B cell (primary cell): ENCODE results near the gene MYMK. TPM values are rescaled to one million over a fixed set of nuclear protein-coding genes. Genes with fewer than 3 reads are reported as not detected.

Source experiments
- ATAC-seq: fragments of 200-7000 bp; cut with Tn5 transposase; one replicate; pipeline ENCODE4 v1.10.0; 2021; ENCODE audit warnings: low read depth, mild to moderate bottlenecking, moderate number of reproducible peaks, moderate library complexity
- CTCF ChIA-PET: fragments of 350-600 bp; sonication (Branson Sonifier 250); formaldehyde crosslinking; loops from one replicate; lab custom pipeline; 2021; ENCODE audit warnings: antibody characterized with exemption, inconsistent platforms; lab: Charles Lee
- POLR2A ChIA-PET: fragments of 350-600 bp; sonication (Branson Sonifier 250); formaldehyde crosslinking; loops from one replicate; lab custom pipeline; 2021; ENCODE audit warnings: antibody characterized with exemption; lab: Charles Lee
- DNase-seq: peaks from one replicate; pipeline ENCODE4 v3.0.0; 2013
- H2AFZ ChIP-seq: 2 replicates; pipeline ENCODE4 v1.6.1; 2012; ENCODE audit warnings: mild to moderate bottlenecking, low read depth, low read length; ENCODE audit not compliant: insufficient read depth, poor library complexity, severe bottlenecking
- H3K27ac ChIP-seq, 2 donors: 1 replicate in 1 of 2; 2 replicates in 1 of 2; pipeline ENCODE4 v1.5.1; 2012 to 2013; ENCODE audit warnings: low read length in 2 of 2, mild to moderate bottlenecking in 2 of 2, moderate library complexity in 1 of 2
- H3K27me3 ChIP-seq, 4 experiments: fragments of 200-600 bp in 1 of 4; sonication (generic) in 1 of 4; replicated peaks in 1 of 4; 1 replicate in 2 of 4; 2 replicates in 2 of 4; pipeline versions ENCODE4 v1.6.1 to v1.7.0; 2013 to 2016; ENCODE audit warnings: low read length in 3 of 4, mild to moderate bottlenecking in 2 of 4, mixed read lengths in 1 of 4, moderate library complexity in 1 of 4; ENCODE audit not compliant: insufficient read depth in 4 of 4, control insufficient read depth in 3 of 4; ENCODE audit errors: control extremely low read depth in 1 of 4
- H3K36me3 ChIP-seq, 2 experiments: replicated peaks in 1 of 2; 1 replicate in 1 of 2; 2 replicates in 1 of 2; pipeline versions ENCODE4 v1.6.1 to v1.7.1; 2013; ENCODE audit warnings: low read length in 1 of 2; ENCODE audit not compliant: insufficient read depth in 2 of 2, control insufficient read depth in 1 of 2; ENCODE audit errors: control extremely low read depth in 1 of 2, extremely low read depth in 1 of 2
- H3K4me1 ChIP-seq, 2 donors: fragments of 200-600 bp in 1 of 2; sonication (generic) in 1 of 2; 1 replicate in 1 of 2; 2 replicates in 1 of 2; pipeline versions ENCODE4 v1.5.1 to v1.6.1; 2013 to 2017; ENCODE audit warnings: low read length in 2 of 2; ENCODE audit not compliant: control insufficient read depth in 2 of 2, insufficient read depth in 2 of 2
- H3K4me2 ChIP-seq: replicated peaks from 2 replicates; pipeline ENCODE3; 2012; ENCODE audit warnings: mild to moderate bottlenecking, low read depth, low read length; ENCODE audit not compliant: poor library complexity, severe bottlenecking
- H3K4me3 ChIP-seq, 5 experiments: fragments of 200-600 bp in 1 of 5; sonication (generic) in 1 of 5; 1 replicate in 3 of 5; 2 replicates in 2 of 5; pipeline versions ENCODE4 v1.5.1 to v1.7.0; 2011 to 2016; ENCODE audit warnings: low read length in 4 of 5, mild to moderate bottlenecking in 4 of 5, low read depth in 2 of 5, control low read depth in 1 of 5, moderate library complexity in 1 of 5; ENCODE audit not compliant: insufficient read depth in 1 of 5; ENCODE audit errors: control extremely low read depth in 1 of 5, extremely low read depth in 1 of 5
- H3K79me2 ChIP-seq: fragments of 200-600 bp; sonication (generic); one replicate; pipeline ENCODE4 v1.6.0; 2016; ENCODE audit warnings: low read length; ENCODE audit not compliant: control insufficient read depth, insufficient read depth
- H3K9ac ChIP-seq: fragments of 200-600 bp; sonication (generic); 2 replicates; pipeline ENCODE4 v1.6.1; 2017; ENCODE audit warnings: mild to moderate bottlenecking, low read length, moderate library complexity
- H3K9me3 ChIP-seq, 3 donors: one replicate each; pipeline versions ENCODE4 v1.6.1 to v1.7.1; 2013; ENCODE audit warnings: low read length in 2 of 3; ENCODE audit not compliant: control insufficient read depth in 2 of 3, insufficient read depth in 1 of 3; ENCODE audit errors: control extremely low read depth in 1 of 3
- H4K20me1 ChIP-seq: 2 replicates; pipeline ENCODE4 v1.6.0; 2012; ENCODE audit warnings: mild to moderate bottlenecking, low read length; ENCODE audit not compliant: insufficient read depth, control insufficient read depth, poor library complexity, severe bottlenecking
- H3K27ac Mint-ChIP-seq: one replicate; pipeline ENCODE4 v1.8.0; 2021; ENCODE audit warnings: mixed read lengths
- H3K27me3 Mint-ChIP-seq: one replicate; pipeline ENCODE4 v1.8.0; 2021; ENCODE audit warnings: mixed read lengths
- H3K4me1 Mint-ChIP-seq: one replicate; pipeline ENCODE4 v1.8.0; 2021; ENCODE audit warnings: mixed read lengths
- H3K4me3 Mint-ChIP-seq: one replicate; pipeline ENCODE4 v1.8.0; 2021; ENCODE audit warnings: mixed read lengths
- H3K9me3 Mint-ChIP-seq: one replicate; pipeline ENCODE4 v1.8.0; 2022; ENCODE audit warnings: mixed read lengths; ENCODE audit not compliant: insufficient read depth
- EZH2 ChIP-seq: IDR thresholded peaks from 2 replicates; pipeline ENCODE4 v1.6.1; 2012; ENCODE audit warnings: borderline replicate concordance, low read depth, mild to moderate bottlenecking, moderate library complexity, low read length; ENCODE audit not compliant: insufficient read depth, poor library complexity, severe bottlenecking
- WGBS: methylation state at CpG from one replicate; pipeline ENCODE4 v1.1.5; 2013; ENCODE audit warnings: missing lambda C conversion rate; ENCODE audit not compliant: insufficient coverage; 5-methylcytosine and 5-hydroxymethylcytosine counted together
- intact Hi-C: fragments of 100-400 bp; cut with micrococcal nuclease; formaldehyde crosslinking; loops from one replicate; pipeline ENCODE4 v1.10.0; 2022
- polyA plus RNA-seq: library from polyadenylated mRNA; depleted of rRNA; stranded (reverse); fragments of >200 nt; gene quantifications from 2 replicates; pipeline ENCODE4 v1.2.3, GENCODE V29; 2012
- total RNA-seq, 2 donors: library from RNA; stranded (reverse); fragments of 120-200 nt in 1 of 2; gene quantifications; 1 replicate in 1 of 2; 2 replicates in 1 of 2; pipeline versions ENCODE4 v1.2.3 to v1.2.4, GENCODE V29; 2013 to 2022
- TF ChIP-seq, protein P1 (sequence below): fragments of 200-600 bp; IDR thresholded peaks from one replicate; pipeline ENCODE4 v1.8.0; 2022; ENCODE audit warnings: antibody characterized with exemption, mild to moderate bottlenecking

Gene MYMK
- total and polyA plus RNA-seq, 2 donors (not counting 1 experiment from before 2014, with no cell fraction given), result not detected

DNA sequence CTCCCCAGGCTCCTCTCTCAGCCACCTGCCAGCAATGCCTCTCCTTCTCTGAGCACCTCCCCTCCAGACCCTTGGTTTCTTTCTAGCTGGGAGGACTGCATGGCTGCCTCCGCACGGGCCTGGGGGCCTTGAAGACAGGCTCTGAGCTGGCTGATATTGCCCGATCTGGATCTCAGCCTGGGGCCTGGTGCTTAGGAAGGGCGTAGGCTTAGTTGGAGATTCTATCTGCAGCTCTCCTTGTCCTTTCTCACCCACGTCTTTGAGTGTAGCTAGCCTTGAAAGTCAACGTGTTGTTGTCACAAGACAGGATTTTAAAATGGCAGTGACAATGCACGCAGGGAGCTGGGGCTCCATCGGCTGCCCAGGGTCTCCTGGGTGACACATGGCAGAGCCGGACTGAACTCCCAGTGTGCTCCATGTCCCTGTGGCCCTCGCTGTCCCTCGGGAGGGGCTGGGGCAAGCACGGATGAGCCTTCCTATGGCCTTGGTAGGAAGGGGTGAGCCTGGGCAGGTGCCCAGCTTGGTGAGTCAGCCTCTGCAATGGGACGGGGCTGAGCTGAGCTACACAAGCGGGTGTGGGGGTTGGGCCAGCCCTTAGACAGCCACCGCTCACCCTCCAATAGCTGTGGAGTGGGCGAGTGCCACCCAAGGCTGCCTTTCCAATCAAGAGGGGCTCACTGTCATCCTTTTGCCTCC lies 19.2 kb upstream of the MYMK start:
- Histone ChIP-seq H3K9ac (no peak overlapping the region), H3K4me3 (no peak overlapping the region), H3K27ac (no peak overlapping the region), H3K4me2 (no peak overlapping the region), H3K36me3 (no peaks in the 10 kb centered on the region), H3K79me2 (no peaks in the 10 kb centered on the region), H2AFZ (no peak overlapping the region), H3K27me3 (peaks cover 0 to 15% (median 6%) of the 10 kb centered on the region in 4 experiments), H3K9me3 (no peaks in the 10 kb centered on the region), H3K4me1 (peaks cover 12 to 14% of the 10 kb centered on the region in 2 donors), H4K20me1 (no peaks in the 10 kb centered on the region)
- 83% methylated on average over 16 of the region's 16 CpGs for WGBS
- no peak overlapping the region for H3K4me3 Mint-ChIP-seq
- intact Hi-C loops, result no loop called here
- TF ChIP-seq EZH2, result no peak
- TF ChIP-seq, protein P1, sequence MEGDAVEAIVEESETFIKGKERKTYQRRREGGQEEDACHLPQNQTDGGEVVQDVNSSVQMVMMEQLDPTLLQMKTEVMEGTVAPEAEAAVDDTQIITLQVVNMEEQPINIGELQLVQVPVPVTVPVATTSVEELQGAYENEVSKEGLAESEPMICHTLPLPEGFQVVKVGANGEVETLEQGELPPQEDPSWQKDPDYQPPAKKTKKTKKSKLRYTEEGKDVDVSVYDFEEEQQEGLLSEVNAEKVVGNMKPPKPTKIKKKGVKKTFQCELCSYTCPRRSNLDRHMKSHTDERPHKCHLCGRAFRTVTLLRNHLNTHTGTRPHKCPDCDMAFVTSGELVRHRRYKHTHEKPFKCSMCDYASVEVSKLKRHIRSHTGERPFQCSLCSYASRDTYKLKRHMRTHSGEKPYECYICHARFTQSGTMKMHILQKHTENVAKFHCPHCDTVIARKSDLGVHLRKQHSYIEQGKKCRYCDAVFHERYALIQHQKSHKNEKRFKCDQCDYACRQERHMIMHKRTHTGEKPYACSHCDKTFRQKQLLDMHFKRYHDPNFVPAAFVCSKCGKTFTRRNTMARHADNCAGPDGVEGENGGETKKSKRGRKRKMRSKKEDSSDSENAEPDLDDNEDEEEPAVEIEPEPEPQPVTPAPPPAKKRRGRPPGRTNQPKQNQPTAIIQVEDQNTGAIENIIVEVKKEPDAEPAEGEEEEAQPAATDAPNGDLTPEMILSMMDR, result no peak
- H3K27me3 Mint-ChIP-seq, result peaks cover 20% of the 10 kb centered on the region
- no peak for ATAC-seq
- DNase-seq, result no peak
- POLR2A ChIA-PET, result no interaction called here
- CTCF ChIA-PET, result no interaction called here
- peaks cover 15% of the 10 kb centered on the region for H3K4me1 Mint-ChIP-seq
- H3K27ac Mint-ChIP-seq, result no peak overlapping the region
- H3K9me3 Mint-ChIP-seq, result no peaks in the 10 kb centered on the region

DNA sequence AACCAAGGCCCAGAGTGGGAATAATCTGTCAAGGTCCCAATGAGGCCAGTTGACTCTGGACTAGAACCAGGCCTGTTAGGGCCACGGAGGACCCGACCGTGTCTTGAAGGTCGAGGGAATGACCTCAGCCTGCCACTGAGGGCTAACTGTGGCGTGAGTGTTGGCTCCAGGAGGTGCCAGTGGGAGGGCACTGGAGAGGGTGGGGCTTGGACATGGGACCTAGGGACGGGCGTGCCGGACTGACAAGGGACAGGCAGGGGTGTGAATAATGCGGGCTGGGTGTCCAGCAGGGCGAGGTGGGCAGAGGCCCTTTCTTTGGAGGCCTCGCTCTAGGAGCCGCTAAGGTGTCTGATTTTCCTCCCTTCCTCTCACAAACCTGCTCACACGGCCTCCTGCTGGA lies 17.2 kb upstream of the MYMK start:
- H3K4me1 ChIP-seq, result peaks cover 12 to 14% of the 10 kb centered on the region in 2 donors
- H3K27me3 Mint-ChIP-seq, result peaks cover 13% of the 10 kb centered on the region
- H3K4me2 ChIP-seq, result no peak overlapping the region
- intact Hi-C loops, result no loop called here
- H3K9me3 ChIP-seq, result no peaks in the 10 kb centered on the region
- no peak overlapping the region for H2AFZ ChIP-seq
- no peaks in the 10 kb centered on the region for H3K36me3 ChIP-seq
- DNase-seq (no peak), ATAC-seq (no peak)
- H3K4me3 Mint-ChIP-seq, result no peak overlapping the region
- peaks cover 0 to 18% (median 6%) of the 10 kb centered on the region in 4 experiments for H3K27me3 ChIP-seq
- no peaks in the 10 kb centered on the region for H4K20me1 ChIP-seq
- no peaks in the 10 kb centered on the region for H3K9me3 Mint-ChIP-seq
- TF ChIP-seq, protein P1, result no peak
- no peak for TF ChIP-seq EZH2
- ChIA-PET CTCF (no interaction called here), POLR2A (no interaction called here)
- no peaks in the 10 kb centered on the region for H3K79me2 ChIP-seq
- H3K4me1 Mint-ChIP-seq, result peaks cover 15% of the 10 kb centered on the region
- no peak overlapping the region for H3K9ac ChIP-seq
- H3K27ac ChIP-seq, result no peak overlapping the region
- 93% methylated on average over 6 of the region's 13 CpGs for whole genome bisulfite sequencing
- no peak overlapping the region for H3K4me3 ChIP-seq
- H3K27ac Mint-ChIP-seq, result no peak overlapping the region
